Colonic mucosa (tissue), 4 donors: ENCODE data around the gene ARHGEF12. TPM values are rescaled to one million over a fixed set of nuclear protein-coding genes. Genes with fewer than 3 reads are reported as not detected.

Experiments used
- DNase-seq: peaks from one replicate; pipeline ENCODE4 v3.0.0-alpha.2; 2020
- H3K27ac ChIP-seq: fragments of 200-600 bp; one replicate; pipeline ENCODE4 v1.8.0; 2021
- H3K27me3 ChIP-seq: fragments of 200-600 bp; one replicate; pipeline ENCODE4 v1.8.0; 2021
- H3K36me3 ChIP-seq: fragments of 200-600 bp; one replicate; pipeline ENCODE4 v1.8.0; 2021
- H3K4me1 ChIP-seq: fragments of 200-600 bp; one replicate; pipeline ENCODE4 v1.8.0; 2021; ENCODE audit warnings: mild to moderate bottlenecking
- H3K4me3 ChIP-seq: fragments of 200-600 bp; one replicate; pipeline ENCODE4 v1.8.0; 2021
- H3K9ac ChIP-seq, 2 donors: one replicate each; pipeline ENCODE4 v1.7.0; 2013; ENCODE audit warnings: control low read depth in 2 of 2, low read depth in 2 of 2, low read length in 2 of 2
- H3K9me3 ChIP-seq: fragments of 200-600 bp; one replicate; pipeline ENCODE4 v1.8.0; 2021
- intact Hi-C: fragments of 100-400 bp; cut with DNase I; formaldehyde crosslinking; loops from one replicate; pipeline ENCODE4 v1.14.1; 2022
- total RNA-seq, 2 donors: library from RNA; stranded (reverse); fragmentation: NEBNext Ultra II Directional in 1 of 2; extraction: Animal tissue kit (Norgen Biotek cat#: 25700) in 1 of 2; gene quantifications; one replicate each; pipeline ENCODE4 v1.2.1, GENCODE V29; 2021
- TF ChIP-seq, protein P1 (sequence below): fragments of 200-600 bp; IDR thresholded peaks from one replicate; pipeline ENCODE4 v1.8.0; 2022; ENCODE audit warnings: antibody characterized with exemption, mild to moderate bottlenecking
- donor health status: healthy.
- donor health status: DM: no; HTN: no; CAD: no.
- donor health status: DM: no; HTN: no; CAD: no.

ARHGEF12 gene
- total RNA-seq, 2 donors from 2014 or later: 66.7 to 103 TPM

- Histone ChIP-seq H3K27me3 (no peaks in the 10 kb centered on the region), H3K36me3 (peaks cover 4% of the 10 kb centered on the region), H3K4me1 (no peaks in the 10 kb centered on the region), H3K9ac (no peak overlapping the region), H3K4me3 (no peak overlapping the region), H3K27ac (no peak overlapping the region), H3K9me3 (no peaks in the 10 kb centered on the region)
- intact Hi-C loops: no loop called here
- TF ChIP-seq, protein P1, sequence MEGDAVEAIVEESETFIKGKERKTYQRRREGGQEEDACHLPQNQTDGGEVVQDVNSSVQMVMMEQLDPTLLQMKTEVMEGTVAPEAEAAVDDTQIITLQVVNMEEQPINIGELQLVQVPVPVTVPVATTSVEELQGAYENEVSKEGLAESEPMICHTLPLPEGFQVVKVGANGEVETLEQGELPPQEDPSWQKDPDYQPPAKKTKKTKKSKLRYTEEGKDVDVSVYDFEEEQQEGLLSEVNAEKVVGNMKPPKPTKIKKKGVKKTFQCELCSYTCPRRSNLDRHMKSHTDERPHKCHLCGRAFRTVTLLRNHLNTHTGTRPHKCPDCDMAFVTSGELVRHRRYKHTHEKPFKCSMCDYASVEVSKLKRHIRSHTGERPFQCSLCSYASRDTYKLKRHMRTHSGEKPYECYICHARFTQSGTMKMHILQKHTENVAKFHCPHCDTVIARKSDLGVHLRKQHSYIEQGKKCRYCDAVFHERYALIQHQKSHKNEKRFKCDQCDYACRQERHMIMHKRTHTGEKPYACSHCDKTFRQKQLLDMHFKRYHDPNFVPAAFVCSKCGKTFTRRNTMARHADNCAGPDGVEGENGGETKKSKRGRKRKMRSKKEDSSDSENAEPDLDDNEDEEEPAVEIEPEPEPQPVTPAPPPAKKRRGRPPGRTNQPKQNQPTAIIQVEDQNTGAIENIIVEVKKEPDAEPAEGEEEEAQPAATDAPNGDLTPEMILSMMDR: no peak
- DNase-seq: no peak
These were observed 137.3 kb downstream of the ARHGEF12 start for GRCh38 chr11:120473503-120473902.

GRCh38 chr11:120482149-120482548 is 145.9 kb downstream of the ARHGEF12 start:
- Histone ChIP-seq H3K9me3 (no peaks in the 10 kb centered on the region), H3K4me3 (no peak overlapping the region), H3K4me1 (no peaks in the 10 kb centered on the region), H3K27me3 (no peaks in the 10 kb centered on the region), H3K9ac (no peak overlapping the region), H3K36me3 (peaks cover 14% of the 10 kb centered on the region), H3K27ac (no peak overlapping the region)
- TF ChIP-seq, protein P1: no peak
- intact Hi-C loops: no loop called here
- DNase-seq: no peak

GRCh38 chr11:120484722-120485121 is 148.5 kb downstream of the ARHGEF12 start:
- H3K36me3 ChIP-seq: peaks cover 10% of the 10 kb centered on the region

GRCh38 chr11:120486138-120486537 is 149.9 kb downstream of the ARHGEF12 start:
- TF ChIP-seq, protein P1: no peak
- intact Hi-C loops: no loop called here
- H3K36me3 ChIP-seq: peaks cover 10% of the 10 kb centered on the region

More at GRCh38 chr11:120484722-120485121, 148.5 kb downstream of the ARHGEF12 start:
- Histone ChIP-seq H3K9ac (no peak overlapping the region), H3K27me3 (no peaks in the 10 kb centered on the region), H3K4me1 (no peaks in the 10 kb centered on the region), H3K27ac (no peak overlapping the region), H3K4me3 (no peak overlapping the region), H3K9me3 (no peaks in the 10 kb centered on the region)
- intact Hi-C loops: no loop called here
- DNase-seq: no peak
- TF ChIP-seq, protein P1: no peak

GRCh38 chr11:120489799-120490198 is 153.6 kb downstream of the ARHGEF12 start:
- H3K36me3 ChIP-seq: peaks cover 6% of the 10 kb centered on the region
- no peak for DNase-seq
- H3K9me3 ChIP-seq: no peaks in the 10 kb centered on the region
- H3K4me1 ChIP-seq: no peaks in the 10 kb centered on the region
- no peak overlapping the region for H3K9ac ChIP-seq
- TF ChIP-seq, protein P1: no peak
- H3K27ac ChIP-seq: no peak overlapping the region
- H3K27me3 ChIP-seq: no peaks in the 10 kb centered on the region
- intact Hi-C loops: no loop called here
- H3K4me3 ChIP-seq: no peak overlapping the region

More at GRCh38 chr11:120486138-120486537, 149.9 kb downstream of the ARHGEF12 start:
- Histone ChIP-seq H3K4me1 (no peaks in the 10 kb centered on the region), H3K9ac (no peak overlapping the region), H3K4me3 (no peak overlapping the region), H3K9me3 (no peaks in the 10 kb centered on the region), H3K27me3 (no peaks in the 10 kb centered on the region), H3K27ac (no peak overlapping the region)
- no peak for DNase-seq
